Keratinocyte (primary cell): ENCODE results near the gene HOXC9.

Experiments used
- CTCF ChIP-seq, 3 experiments: IDR thresholded peaks in 1 of 3; conservative IDR thresholded peaks in 1 of 3; optimal IDR thresholded peaks in 1 of 3; 2 replicates in 2 of 3; 3 replicates in 1 of 3; pipeline versions ENCODE3 to v1.5.1; 2011; ENCODE audit warnings: low read length in 3 of 3, mild to moderate bottlenecking in 3 of 3, moderate library complexity in 2 of 3, control low read depth in 1 of 3, inconsistent platforms in 1 of 3; ENCODE audit not compliant: insufficient read depth in 2 of 3; ENCODE audit errors: extremely low read depth in 1 of 3
- EZH2 ChIP-seq: IDR thresholded peaks from one replicate; pipeline ENCODE4 v1.6.1; 2012; ENCODE audit warnings: inconsistent platforms, mild to moderate bottlenecking, low read length, moderate library complexity

GRCh38 chr12:54014377-54015017 lies 14.5 kb downstream of the HOXC9 start:
- TF ChIP-seq CTCF (optimal IDR thresholded peaks at IDR 0.05 in 1 of 3, IDR thresholded peaks at IDR 0.05 in 1 of 3, conservative IDR thresholded peaks at IDR 0.05 in 1 of 3; ENCODE audit: extremely low read depth in 1 of 3, insufficient read depth in 2 of 3, low read length in 3 of 3) (no peak), EZH2 (no peak)
